GM18499 (cell line): ENCODE results near the gene TMEFF1.
"Not testable (repeated sequence)": the region's sequence is repeated elsewhere in the genome, so short reads cannot be mapped to it uniquely, and the experiment has no call there.

ENCODE experiments used
- ATAC-seq: cut with Tn5 transposase; IDR thresholded peaks from one replicate; pipeline ENCODE4 v1.9.1; 2021; ENCODE audit warnings: moderate number of reproducible peaks; ENCODE audit not compliant: insufficient read depth, unreplicated experiment

The TMEFF1 gene

DNA sequence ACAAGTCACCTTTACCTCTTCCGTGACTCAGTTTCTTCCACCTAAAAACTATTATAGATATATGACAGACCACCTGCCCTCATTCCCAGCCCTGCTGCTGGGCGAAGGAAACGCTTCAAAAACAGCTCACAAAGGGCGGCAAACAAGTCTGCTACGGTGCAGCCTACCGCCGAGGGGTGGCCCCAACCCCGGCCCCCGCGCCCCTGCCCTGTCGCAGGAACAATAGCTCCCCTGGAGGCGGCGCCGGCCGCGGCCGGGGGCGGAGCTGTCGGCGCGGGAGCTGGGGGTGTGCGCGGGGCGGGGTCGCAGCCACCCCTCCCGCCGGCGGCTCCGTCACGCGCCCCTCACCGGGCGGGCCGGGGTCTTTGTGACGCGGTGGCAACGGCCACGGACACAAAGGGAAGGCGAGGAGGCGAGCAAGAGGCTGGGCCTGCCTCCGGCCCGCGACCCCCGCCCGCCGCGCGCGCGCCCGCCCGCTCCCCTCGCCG, at the start of gene TMEFF1:
Gene TMEFF1 (plus strand): TSS at position 362 of the 488 bp plus-strand sequence. CDS start 396 bp downstream, outside the sequence.
- no peak for ATAC-seq

DNA sequence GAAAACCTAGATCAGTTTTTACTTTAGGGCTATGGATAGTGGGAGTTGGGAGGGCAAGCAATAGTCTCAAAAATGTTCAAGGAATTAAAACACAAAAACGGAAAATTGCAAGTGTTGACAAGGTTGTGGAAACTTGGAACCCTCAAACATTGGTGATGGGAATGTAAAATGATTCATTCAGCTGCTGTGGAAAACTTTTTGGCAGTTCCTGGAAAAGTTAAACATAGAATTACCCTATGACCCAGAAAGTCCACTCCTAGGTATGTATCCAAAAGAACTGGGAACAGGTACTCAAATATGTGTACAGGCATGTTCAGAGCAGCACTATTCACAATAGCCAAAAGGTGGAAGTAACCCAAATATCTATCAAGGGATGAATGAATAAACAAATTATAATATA, 47.2 kb upstream of the TMEFF1 start:
- no peak for ATAC-seq

DNA sequence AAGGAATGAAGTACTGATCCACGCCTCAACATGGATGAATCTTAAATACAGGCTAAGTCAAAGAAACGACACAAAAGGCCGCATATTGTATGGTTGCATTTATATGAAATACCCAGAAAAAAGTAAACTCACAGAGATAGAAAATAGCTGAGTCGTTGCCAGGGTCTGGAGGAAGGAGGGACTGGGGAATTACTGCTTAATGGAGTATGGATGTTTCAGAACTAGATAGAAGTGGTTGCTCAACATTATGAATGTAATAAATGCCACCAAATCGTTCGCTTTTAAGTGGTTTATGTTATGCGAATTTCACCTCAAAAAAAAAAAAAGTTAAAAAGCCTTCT, 46.8 kb upstream of the TMEFF1 start:
- ATAC-seq, result no peak

- no peak for ATAC-seq
Measured at GRCh38 chr9:100426530-100427365, 46.2 kb upstream of the TMEFF1 start, which contains the start of gene MSANTD3. MSANTD3 (plus strand) TSS chr9:100427143; CDS start chr9:100441939, 14,796 bp downstream.

DNA sequence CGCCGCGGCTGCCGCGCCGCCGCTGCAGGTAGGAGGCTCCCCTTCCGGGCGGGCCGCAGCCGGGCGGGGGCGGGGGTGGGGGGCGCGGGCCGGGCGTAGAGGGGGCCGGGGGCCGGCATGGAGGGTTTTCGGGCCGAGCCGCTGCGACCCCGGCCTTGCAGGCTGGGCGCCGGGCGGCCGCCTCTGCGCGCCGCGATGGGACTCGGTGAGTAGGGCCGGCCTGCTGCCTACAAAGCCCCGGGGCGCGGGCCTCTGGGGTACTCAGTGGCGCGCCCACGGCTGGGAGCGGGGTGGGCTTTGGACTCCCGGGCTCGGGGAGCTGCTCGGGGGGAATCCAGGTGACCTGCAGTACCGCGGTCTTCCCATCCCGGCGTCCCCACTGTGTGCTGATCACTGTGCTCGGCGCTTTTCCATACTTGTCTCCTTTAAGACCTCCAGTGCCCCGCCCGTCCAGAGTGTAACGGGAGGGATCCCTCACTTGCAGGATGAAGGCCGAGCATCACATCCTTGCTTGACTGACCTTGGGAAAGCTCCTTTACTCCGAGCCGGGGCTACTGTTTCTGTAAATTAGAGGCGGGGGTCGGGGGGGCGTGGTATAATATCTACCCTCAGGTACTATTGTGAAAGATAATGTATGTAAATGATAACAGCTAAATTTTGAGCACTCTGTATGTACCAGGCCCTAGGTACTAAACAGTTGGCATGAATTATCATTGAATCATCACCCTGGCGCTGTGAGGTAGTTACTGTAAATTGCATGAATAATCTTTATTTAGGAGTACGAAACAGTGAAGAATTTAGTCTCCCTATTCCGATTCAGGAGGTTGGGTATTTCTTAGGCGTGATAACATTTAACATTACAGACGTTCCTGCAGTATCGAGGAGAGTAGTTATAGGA, 45.3 kb upstream of the TMEFF1 start:
- ATAC-seq, result no peak

- ATAC-seq, result no peak
Measured at GRCh38 chr9:100428871-100429654, 43.9 kb upstream of the TMEFF1 start.

DNA sequence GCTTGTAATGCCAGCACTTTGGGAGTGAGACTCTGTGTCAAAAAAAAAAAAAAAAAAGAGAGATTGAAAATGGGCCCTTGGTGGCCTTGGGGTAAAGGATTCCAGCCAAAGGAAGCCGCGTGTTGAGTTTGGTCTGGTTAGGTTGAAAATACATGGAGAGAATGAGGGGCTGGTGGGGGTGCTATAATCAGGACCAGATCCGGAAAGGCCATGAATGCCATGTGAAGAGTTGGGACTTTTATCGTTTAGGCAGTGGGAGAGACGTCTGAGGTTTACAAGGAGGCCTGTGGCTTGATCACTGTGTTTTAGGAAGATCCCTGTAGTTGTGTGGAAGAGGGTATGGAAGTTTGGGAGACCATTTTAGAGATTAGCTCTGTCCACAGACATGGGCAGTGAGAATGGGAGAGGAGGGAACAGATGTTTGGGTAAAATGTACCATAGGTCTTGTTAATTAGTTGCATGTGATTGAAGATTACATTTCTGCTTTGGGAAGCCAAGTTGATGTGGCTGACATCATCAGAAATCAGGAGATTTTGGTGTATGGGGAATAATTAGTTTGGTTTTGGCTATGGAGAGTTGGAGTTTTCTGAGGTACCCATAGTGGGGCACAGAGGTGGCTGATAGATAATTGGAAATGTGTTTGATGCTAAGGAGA, 42.5 kb upstream of the TMEFF1 start:
- no peak for ATAC-seq

- ATAC-seq, result no peak
Measured at GRCh38 chr9:100431886-100432285, 41.1 kb upstream of the TMEFF1 start.

GRCh38 chr9:100432736-100433135, 40.2 kb upstream of the TMEFF1 start:
- no peak for ATAC-seq

DNA sequence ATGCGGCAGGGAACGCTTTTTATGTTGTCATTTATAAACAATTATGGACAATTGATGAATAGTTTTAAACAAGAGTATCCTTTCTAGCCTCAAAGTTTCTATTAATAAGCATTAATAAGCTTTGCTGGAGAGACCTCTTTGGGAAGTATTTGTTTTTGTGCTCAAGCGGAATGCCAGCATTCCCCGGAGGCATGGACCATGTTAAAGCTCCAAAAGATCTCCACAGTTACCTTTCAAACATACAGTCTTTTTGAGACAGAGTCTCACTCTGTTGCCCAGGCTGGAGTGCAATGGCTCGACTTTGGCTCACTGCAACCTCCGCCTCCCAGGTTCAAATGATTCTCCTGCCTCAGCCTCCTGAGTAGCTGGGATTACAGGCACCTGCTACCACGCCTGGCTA, 36.4 kb upstream of the TMEFF1 start:
- ATAC-seq, result no peak

GRCh38 chr9:100437860-100438805, 34.8 kb upstream of the TMEFF1 start:
- ATAC-seq, result no peak

DNA sequence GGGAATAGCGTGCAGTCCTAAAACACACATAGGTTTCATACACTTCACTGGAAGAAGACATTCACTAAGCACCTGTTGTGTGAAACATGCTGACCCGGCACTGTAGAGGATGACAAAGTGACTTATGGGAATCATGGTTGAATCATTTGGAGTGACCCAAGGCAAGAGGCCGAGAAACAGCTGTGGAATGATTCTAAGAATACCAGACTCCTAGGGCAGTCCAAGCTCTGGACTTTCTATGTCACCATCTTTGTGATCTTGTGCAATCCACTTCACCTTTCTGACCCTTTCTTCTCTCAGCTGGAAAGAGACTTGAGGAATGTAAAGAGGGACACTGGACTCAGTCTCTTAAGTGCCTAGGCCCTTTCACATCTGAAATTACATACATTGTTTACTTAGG, 32.9 kb upstream of the TMEFF1 start:
- no peak for ATAC-seq

- not testable (repeated sequence) for ATAC-seq
Measured at GRCh38 chr9:100440487-100440886, 32.5 kb upstream of the TMEFF1 start.

GRCh38 chr9:100441911-100442361, 31.0 kb upstream of the TMEFF1 start:
- ATAC-seq, result no peak

DNA sequence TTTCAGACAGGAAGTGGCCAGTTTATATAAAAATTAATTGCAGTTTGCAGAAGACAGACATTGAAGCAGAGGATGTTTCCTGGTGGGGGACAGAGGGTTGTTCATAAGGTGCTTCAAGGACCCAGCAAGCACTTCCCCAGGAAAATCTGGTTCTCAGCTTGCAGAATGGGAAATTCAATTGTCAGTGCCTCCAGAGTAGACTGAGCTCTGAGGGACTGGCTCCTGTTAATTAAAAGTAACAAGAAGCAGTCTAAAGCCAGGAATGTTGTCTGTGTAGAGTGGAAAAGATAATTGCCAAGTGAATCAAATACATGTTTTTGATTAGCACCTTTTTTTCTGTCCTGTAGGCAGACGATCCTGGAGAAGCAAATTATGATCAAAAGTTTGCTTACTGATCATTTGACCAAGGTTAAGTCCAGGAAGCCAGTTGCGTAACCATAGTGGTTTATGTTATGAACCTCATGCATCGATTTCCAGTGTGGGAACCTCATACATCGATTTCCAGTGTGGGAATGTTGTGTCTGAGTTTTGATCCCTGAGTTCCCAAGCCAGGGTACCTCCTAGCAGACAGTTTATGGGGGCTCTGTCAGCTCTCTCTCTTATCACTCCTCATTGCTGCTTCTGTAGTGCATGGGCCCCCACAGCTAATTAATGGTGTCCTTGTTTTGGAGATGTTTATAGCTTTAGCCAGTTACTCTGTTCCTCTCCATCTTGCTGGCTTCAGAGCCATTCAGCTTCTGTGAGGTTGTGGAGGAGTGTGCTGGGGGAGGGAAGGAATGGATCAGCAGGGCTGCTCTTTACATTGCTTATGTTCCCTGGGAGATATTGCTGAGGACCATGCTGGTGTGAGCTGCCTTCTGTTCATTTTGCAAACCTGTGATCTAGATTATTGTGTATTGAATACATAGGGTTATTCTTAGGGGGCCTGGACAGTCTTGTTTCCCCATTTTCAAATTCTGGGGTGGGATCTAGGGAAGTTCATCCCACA, 28.9 kb upstream of the TMEFF1 start:
- ATAC-seq, result no peak

GRCh38 chr9:100445161-100445902, 27.6 kb upstream of the TMEFF1 start:
- no peak for ATAC-seq
